NCI-H2107 treated with DMSO at 0.1 percent for 48 hours (cell line): ENCODE data around the gene C1orf146.
"Not testable (repeated sequence)": the region's sequence is repeated elsewhere in the genome, so short reads cannot be mapped to it uniquely, and the experiment has no call there.

Experiments used
- DNase-seq: peaks from one replicate; lab custom pipeline; 2025; ENCODE audit not compliant: unreplicated experiment; lab: John Stamatoyannopoulos, UW

C1orf146 gene, protein sequence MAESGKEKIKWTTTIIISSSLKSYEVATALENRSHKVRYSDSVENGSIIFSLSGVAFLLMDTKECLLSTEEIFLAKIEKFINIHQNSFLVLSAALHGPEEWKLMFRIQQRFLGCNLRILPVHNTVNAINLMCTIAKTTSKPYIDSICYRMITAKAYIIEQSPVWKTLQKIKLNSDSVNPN

DNA sequence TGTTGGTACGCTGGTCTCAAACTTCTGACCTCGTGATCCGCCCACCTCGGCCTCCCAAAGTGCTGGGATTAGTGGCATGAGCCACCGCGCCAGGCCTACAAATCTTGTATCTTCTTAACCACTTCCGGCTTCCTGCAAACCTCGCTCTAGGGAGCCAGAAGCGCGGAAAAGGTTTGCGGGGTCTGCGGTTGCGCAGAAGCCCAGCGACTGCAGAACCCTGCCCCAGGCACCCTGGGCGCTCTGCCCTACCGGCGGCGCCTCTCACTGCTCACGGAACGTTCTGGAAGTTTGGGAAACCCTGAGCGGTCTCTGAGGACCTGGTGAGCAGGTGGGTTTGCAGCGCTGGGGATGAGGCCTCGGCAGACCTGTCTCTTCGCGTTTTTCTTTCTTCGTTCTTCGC, at the start of gene C1orf146:
Gene C1orf146 (plus strand): TSS at position 195 of the 400 bp plus-strand sequence. CDS start 13,506 bp downstream, outside the sequence.
- no peak for DNase-seq

DNA sequence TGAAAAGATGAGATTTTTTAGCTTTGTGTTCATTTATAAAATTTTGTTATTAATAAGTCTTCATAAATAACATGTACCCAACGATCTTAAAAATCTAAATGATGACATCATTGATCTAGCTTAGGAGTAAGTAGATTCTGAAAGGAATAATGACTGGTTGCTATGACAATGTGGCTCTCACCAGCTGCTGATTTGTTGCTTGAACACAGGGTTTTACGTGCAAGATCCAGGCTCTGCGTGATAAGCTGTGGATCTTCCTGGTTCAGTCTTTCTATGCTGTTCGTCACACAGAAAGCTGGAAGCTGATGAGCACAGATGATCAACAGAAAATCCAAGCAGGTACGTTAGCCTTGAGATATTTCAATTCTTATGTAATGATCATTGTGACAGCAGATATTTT, 49.1 kb upstream of the C1orf146 start:
- DNase-seq: no peak

DNA sequence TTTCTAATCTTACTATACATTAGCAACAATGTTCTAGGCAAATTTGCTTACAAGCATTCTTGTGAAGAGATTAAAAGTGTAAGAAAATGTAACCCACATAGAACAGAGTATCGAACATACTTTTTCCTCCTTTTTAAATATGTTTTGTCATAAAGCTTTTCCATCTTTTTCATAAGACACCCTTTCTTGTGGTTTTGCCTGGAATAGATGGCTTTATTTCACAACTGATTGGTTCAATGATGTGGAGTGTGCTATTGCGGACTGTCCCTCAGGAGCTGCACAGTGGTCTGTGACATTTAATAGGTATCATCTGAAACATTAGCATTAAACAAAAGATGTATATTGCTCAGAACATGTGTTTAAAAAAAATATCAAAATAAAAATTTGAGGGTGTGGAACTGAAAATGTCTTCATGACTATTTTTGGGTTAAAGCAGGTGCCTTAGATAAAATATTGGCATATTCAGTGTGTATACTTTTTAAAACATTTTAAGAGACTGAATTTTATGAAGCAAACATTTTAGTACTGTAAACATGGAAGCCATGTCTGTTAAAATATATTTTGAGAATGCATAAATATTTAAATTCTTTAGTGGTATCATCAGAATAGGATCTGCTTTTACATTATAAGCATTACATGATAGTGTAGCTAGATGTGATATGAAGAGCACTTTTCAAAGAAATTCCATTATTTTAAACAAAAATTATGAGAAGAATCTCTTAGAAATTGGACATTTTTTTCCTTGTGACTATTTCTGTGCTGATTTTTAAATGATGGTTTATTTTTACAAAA, 48.3 kb upstream of the C1orf146 start:
- DNase-seq: no peak

DNA sequence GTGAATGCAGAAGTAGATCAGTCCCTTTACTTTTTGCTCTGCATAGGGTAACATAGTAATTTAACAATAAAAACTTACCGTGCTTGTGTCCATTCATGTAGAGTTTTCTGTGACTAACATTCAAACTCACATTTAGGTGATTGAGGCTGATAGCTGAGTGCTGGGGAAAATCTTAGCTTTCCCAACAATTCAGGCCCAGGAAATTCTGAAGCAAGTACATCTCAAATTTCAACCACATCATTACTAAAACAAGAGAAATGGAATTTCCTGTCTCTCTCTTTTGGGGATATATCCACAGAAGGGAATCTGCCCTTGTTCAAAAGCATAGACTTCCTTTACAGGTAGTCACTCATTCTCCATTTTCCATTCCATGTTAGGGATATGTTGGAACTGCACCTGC, 33.1 kb upstream of the C1orf146 start:
- no peak for DNase-seq

DNA sequence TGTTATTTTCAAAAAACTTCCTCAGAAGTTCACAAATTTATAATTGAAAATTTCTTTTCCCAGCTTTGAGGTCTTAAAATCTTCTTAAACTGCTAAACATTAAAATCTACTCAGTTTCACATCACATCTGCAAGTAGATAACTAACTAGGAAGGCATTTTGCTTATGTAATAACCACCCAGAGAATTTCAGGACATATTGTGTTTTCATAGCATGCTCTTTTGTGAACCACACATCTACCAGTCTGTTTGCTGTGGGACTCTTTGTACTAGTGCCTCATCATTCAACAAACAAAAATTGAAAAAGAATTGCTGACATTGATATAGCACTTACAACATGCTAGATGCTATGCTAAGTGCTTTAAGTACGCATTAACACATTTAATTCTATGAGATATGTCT, 31.6 kb upstream of the C1orf146 start:
- DNase-seq: no peak

DNA sequence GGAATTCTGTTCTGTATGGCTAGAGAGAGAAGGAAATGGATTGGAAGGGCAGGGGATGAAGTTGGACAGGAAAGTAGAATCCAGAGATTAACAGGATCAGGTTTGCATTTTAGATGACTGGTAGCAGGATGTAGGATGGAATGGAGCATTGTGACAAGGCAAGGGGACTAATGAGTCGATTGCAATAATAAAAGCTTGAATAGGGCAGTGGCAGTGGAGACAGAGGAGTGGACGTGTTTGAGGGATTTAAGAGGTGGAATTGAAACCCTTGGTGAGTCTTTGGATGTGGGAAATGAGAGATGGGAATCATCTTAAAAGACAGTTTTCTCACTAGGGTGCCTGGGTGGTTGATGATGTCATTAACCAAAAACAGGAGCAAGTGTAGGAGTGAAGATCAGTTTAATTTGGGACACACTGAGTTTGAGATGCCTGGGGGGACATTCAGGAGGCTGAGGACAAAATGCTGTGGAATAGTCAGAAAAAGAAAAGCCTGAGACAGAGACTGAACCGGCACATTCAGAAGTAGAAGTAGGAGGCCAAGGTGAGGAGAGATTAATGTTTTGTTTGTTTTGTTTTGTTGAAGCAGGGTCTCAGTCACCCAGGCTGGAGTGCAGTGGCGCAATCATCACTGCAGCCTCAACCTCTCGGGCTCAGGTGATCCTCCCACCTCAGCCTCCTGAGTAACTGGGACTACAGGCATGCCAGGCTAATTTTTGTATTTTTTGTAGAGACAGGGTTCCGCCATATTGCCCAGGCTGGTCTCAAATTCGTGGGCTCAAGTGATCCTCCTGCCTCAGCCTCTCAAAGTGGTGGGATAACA, 29.1 kb upstream of the C1orf146 start:
- no peak for DNase-seq

DNA sequence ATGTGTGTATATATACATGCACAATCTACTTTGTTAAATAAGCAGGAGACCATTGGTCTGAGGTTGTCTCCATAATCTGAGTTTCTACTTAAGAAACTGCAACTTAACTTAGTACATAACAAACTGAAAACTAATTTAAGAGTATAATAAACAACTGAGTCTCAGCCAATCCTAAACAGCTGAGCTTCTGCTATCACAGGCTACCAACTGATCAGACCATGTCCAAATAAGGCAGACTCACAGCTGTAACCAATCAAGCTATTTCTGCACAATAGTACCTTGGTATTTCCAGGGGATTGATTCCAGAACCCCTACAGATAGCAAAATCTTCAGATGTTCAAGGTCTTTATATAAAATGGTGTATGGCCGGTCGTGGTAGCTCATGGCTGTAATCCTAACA, 26.0 kb upstream of the C1orf146 start:
- DNase-seq: no peak

DNA sequence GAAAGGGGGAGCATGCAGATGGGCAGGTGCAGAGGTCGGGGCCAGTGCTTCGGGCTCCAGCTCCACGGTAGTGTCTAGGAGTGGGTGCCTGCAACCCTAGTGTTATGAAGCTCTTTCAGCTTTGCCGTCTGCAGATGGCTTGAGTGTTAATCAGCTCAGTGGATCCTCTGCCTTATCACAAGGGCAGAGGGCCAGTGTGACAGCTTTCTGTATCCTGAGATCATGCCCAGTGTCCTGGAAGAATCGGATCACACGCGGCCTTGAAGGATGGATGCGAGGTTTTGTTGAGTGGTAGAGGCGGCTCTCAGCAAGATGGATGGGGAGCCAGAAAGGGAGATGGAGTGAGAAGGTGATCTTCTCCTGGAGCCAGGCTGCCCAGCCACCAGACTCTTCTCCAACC, 25.5 kb upstream of the C1orf146 start:
- DNase-seq: no peak

DNA sequence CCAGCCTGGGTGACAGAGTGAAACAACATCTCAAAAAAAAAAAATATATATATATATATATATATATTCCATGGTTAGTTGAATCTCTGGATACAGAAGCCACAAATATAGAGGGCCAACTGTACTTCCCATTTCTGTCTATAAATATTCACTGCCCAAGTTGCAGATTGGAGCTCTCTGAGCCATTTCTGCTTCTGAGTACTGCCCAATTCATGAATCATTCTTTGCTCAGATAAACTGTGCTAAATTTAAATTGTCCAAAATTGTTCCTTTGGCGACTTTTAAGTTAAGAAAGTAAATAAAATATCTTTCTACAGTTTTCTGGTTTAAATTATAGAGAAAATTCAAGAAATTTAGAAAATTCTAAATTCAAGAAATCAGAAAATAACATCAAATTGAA, 23.2 kb upstream of the C1orf146 start:
- DNase-seq: no peak

DNA sequence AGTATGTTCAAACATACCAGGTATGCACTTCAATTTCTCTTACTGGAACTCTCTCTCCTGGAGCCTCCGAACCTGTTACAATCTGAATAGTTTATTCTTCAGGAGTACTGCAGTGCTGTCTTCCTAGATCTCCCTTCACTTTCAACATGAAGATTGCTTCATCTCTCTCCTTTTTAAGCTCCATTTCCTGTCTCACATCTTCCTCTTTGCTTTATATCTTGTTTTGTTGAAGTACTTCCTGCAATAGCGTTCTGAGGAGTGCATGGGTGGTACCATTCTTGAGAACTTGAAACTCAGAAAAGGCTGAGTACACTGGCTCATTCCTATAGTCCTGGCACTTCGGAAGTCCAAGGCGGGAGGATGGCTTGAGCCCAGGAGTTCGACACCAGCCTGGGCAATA, 15.7 kb upstream of the C1orf146 start:
- DNase-seq: no peak

DNA sequence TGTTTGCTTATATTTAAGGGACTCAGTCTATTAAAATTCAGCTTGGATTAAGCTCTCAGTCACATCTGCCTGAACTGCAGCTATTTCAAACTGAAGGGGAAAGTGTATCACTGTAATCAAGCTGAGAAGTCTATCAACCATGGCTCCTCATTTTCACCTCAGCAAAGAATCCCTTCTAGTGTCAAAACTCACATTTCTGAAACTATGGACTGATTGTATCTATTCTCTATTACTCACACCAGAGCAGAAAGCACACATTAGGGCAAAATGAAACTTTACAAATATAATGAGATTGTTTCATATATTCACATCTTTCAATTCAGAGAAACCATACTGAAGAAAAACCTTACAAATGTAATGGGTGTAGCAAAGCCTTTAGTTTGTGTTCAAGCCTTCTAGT, 14.6 kb upstream of the C1orf146 start:
- no peak for DNase-seq

DNA sequence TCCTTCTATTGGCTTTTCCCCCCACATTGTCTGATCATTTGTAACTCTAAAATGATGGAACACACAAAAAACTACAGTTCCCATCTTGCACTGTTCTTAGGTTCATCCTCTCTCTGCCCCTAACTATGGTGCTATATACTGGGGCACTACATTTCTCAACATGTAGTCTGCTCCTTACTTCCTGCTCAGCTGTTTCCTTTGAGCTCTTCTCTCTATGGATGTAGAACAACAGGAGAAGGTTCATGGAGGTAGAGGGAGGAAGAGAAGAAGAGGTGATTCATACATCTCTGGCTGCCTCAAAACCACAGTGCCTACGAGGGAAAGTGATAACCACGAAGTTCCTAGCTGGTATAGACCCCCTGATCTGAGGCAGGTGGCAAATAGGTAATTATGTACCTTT, 7.0 kb upstream of the C1orf146 start:
- no peak for DNase-seq

DNA sequence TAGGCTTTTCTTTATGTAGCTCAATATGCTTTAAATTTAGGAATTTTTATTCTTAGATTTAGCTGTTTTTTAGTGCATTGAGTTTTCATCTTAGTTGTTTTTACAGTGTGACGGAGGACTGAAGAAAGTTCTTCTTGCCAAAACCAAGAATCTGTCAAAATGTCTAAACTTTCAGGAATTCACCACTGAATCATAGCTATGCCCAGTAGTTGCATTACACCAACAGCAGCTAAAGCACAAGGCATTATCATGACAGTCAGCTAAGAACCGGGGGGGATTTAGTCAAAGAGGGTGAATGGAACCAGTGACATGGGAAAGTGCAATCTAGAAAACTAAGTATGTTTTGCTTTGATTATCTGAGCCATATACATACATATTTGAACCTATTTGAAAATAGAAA, 6.5 kb upstream of the C1orf146 start:
- DNase-seq: no peak

DNA sequence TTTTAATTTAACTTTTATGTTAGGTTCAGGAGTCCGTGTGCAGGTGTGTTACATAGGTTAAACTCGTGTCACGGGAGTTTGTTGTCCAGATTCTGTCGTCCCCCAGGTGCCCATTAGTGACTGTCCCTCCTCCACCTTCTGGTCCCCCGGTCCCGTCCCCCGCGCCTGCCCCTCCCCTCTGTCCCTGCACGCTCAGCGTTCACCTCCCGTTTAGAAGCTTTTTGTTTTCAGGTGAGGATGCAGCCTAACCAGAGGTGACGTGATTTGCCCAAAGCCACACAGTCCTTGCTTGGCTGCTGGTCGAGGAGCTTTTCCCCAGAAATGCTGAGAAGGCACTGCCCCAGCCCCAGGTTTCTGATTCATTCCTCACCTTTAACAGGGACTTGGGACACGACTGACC, 844 bp downstream of the C1orf146 start:
- DNase-seq: no peak

DNA sequence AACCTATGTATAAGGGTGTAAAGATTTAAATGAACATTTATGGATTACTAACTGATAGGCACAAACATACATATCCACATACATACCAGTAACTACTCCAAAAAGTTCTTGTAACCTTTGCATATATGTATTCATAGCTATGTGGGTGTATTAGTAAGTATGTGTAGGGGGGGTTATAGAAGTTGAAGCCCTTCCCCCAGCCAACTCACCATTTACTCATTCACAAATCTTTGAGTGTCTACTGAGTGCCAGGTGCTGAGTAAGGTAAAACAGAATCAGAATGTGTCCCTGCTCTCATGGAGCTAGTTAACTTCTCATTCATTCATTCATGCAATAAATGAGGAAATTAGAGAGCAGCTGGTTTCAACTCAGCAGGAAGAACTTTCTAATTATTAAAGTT, 1.3 kb downstream of the C1orf146 start:
- no peak for DNase-seq

DNA sequence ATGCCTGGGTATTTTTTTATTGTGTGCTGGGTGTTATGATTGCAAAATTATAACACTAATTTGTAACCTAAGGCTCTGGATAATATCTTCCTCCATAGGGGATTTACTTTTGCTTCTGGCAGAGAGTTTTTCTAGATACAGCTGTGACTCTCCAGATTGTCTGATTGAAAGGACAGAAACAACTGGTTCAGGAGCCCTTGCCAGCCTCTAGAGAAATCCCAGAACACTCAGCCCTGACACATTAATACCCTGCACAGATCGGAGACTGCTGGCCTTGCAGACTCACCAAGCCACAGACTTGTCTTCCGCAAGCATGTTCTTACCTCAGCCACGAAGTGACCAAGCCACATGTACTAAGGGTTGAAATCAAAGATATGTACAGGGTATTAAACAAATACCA, 10.7 kb downstream of the C1orf146 start:
- DNase-seq: no peak

DNA sequence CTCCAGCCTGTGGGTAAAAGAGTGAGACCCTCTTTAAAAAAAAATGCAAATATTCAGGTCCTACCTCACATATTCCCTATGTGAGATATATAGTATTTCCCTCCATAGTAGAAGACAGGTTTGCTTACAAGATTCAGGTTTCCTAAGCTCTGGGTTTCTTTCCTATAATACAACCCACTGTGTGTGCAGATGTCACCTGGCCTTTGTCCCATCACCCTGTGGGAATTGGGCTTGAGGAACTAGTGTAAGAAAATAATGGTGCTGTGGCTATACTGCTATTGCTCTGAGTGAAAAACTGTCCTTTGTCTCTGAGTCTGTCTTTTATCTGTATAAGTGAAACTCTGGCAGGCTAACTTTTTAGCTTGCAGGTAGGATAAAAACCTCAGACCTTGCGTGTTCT, 13.0 kb downstream of the C1orf146 start:
- DNase-seq: no peak

DNA sequence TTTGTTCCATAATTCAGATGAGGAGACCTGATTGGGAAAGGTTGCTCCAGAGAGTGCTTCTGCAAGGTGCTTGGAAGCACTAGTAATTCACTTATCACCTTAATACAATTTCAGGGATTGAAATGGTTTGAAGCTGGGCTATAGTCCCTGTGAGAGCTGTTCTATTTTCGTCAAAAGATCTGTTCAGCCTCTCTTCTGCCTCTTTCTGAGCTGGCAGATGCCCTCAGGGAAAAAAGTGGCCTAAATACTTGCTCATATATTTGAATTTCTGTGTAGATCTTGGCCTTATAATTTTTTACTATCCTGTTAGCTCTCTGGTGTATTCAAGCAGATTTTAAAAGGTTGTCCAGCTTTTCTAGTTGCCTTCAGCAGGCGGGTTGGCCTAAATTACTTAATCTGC, 22.3 kb downstream of the C1orf146 start:
- no peak for DNase-seq

DNA sequence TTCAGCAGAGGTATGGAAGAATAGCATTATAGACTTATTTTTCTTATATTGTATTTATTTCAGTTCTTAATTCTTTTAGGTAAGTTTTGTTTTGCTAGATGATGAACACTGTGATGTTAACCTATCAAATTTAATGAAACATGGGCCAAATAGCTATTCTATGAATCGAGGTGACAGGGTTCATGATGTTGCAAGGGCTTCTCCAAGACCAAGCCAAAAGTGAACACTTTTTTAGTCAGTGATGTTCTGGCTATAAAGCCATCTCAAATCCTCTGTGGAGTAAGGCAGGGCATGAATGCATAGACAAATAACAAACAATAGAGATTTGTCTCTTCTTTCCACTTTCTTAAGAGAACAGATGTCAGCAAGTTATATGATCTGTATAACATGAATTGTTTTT, 26.7 kb downstream of the C1orf146 start:
- no peak for DNase-seq

DNA sequence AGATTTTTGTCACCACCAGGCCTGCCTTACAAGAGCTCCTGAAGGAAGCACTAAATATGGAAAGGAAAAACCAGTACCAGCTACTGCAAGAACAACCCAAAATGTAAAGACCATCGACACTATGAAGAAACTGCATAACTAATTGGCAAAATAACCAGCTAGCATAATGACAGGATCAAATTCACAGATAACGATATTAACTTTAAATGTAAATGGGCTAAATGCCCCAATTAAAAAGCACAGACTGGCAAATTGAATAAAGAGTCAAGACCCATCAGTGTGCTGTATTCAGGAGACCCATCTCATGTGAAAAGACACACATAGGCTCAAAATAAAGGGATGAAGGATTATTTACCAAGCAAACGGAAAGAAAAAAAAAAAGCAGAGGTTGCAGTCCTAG, 37.0 kb downstream of the C1orf146 start:
- not testable (repeated sequence) for DNase-seq

DNA sequence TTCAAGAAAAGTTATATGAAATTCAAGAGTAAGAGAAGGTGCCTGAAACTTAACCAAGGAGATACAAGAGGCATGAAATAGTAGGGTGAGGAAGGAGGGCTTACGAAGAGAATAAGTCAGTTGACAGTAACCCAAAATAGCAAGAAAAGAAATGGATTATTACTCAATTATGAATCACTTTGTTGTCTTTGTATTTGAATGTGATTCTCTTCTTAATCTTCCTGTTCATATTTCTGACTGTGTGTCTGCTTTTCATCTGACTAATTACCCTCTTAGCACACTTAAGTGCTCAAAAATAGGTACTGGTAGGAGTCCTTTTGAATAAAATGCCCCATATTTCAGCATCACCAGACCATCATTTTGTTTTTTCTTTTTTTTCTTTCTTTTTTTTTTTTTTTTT, 41.6 kb downstream of the C1orf146 start:
- no peak for DNase-seq

DNA sequence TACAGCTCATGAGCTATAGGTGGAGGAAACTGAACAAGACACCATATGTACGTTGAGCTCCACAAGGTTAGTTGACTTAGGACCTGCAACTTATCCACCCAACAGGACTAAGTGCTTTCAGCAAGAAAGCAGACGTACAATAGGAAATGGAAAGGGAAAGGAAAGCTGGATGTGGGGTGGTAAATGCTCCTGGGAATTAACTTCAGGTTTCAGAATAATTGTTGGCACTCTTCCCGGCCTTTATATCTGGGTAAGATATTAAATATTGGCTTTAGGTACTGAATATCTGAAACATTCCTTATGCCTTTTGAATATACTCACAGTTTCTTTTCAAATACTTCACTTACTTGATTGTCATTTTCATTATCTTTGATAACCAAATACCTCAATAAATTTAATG, 44.8 kb downstream of the C1orf146 start:
- DNase-seq: no peak
